ENCODE measurements around the gene TMEM120A. TPM values are rescaled to one million over a fixed set of nuclear protein-coding genes. Genes with fewer than 3 reads are reported as not detected.

TMEM120A gene
- total RNA-seq, 1 donor from 2014 or later, result 43.9 TPM

DNA sequence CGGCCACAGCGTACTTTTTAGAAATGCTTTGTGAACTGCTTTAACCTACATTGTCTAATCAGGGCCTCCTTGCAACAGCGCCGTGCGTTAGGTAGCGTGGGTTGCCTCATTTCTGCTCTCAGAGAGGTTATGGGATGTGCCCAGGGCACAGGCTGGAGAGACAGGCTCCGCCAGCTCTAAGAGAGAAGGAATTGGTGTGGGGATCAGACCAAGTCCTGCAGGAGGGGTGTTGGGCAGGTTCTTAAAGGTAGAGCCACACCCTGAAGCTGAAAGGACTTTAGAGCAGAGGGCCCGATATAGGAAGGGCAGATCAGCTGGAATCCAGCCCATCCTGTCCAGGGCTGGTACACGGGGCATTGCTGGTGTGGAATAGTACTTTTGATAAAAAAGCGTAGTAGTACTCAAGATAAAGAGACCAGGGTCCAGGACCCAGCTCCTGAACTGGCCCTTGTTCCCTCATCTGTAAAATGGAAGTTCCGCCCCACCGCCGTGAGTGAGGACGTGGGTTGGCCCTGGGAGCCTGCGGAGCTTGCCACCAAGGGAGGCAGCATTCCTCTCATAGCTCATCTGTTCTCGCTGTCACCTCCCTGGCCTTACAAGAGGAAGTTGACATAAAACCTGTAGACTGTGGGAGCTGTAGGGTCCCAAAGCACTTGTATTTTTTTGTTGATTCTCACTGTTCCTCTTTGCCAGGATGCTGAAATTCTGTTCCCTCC, 37.2 kb downstream of the TMEM120A start:
- ATAC-seq (peak; percentile 93), DNase-seq (peak; percentile 85)
- intact Hi-C loops (cut with DNase I), result no loop called here
- Histone ChIP-seq H3K9me3 (no peaks in the 10 kb centered on the region), H3K36me3 (peaks cover 59% of the 10 kb centered on the region), H3K27ac (peak overlapping the region; percentile 66), H3K27me3 (no peaks in the 10 kb centered on the region), H3K4me3 (no peak overlapping the region), H3K4me1 (peaks cover 8% of the 10 kb centered on the region)
- TF ChIP-seq, protein P1, sequence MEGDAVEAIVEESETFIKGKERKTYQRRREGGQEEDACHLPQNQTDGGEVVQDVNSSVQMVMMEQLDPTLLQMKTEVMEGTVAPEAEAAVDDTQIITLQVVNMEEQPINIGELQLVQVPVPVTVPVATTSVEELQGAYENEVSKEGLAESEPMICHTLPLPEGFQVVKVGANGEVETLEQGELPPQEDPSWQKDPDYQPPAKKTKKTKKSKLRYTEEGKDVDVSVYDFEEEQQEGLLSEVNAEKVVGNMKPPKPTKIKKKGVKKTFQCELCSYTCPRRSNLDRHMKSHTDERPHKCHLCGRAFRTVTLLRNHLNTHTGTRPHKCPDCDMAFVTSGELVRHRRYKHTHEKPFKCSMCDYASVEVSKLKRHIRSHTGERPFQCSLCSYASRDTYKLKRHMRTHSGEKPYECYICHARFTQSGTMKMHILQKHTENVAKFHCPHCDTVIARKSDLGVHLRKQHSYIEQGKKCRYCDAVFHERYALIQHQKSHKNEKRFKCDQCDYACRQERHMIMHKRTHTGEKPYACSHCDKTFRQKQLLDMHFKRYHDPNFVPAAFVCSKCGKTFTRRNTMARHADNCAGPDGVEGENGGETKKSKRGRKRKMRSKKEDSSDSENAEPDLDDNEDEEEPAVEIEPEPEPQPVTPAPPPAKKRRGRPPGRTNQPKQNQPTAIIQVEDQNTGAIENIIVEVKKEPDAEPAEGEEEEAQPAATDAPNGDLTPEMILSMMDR (IDR thresholded peaks at IDR 0.05), result no peak

DNA sequence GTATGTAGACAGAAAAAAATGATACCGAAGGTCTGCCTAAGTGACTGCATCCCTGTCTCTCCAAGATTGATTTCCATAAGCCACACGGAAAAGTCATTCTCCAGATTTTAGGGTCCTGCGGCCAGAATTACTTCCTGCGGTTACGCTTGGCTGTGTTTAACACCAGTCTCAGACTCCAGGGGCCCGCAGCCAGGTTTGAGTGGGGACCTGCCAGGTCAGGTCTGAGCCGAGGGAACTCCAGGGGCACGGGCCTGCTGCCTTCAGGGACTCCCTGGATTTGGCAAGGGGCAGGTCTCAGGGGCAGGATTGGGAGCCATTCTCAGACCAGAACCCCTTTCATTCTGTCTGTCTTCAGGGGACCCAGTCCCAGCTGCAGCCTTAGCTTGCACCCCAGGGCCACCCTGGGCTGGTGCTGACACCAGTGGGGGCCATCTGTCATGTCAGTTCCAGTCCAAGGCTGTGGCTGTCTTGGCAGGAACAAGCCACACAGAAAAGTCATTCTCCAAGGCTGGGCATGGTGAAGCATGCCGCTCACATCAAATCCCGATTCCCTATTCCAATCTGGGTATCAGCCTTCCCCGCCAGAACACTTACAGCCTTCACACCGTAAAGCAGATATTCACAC, 39.0 kb downstream of the TMEM120A start:
- no peak for ATAC-seq
- DNase-seq, result no peak
- H3K4me1 ChIP-seq, result peaks cover 15% of the 10 kb centered on the region
- H3K4me3 ChIP-seq, result no peak overlapping the region
- intact Hi-C loops (cut with DNase I), result no loop called here
- no peaks in the 10 kb centered on the region for H3K9me3 ChIP-seq
- TF ChIP-seq, protein P1 (IDR thresholded peaks at IDR 0.05), result no peak
- no peaks in the 10 kb centered on the region for H3K27me3 ChIP-seq
- peaks cover 48% of the 10 kb centered on the region for H3K36me3 ChIP-seq
- no peak overlapping the region for H3K27ac ChIP-seq

DNA sequence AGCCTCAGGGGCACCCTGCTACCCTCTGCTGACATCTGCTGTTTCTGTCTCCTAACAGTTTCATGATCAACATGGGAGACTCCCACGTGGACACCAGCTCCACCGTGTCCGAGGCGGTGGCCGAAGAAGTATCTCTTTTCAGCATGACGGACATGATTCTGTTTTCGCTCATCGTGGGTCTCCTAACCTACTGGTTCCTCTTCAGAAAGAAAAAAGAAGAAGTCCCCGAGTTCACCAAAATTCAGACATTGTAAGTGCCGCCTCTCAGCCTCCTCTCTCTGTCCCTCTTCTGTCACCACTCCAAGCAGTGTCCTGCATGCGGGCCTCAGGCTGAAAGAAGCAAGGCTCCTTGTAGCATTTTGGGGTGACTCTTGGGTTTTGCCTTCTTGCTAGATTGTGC, 40.5 kb downstream of the TMEM120A start:
- Histone ChIP-seq H3K4me3 (no peak overlapping the region), H3K27ac (no peak overlapping the region), H3K4me1 (peaks cover 15% of the 10 kb centered on the region), H3K9me3 (no peaks in the 10 kb centered on the region), H3K36me3 (peaks cover 40% of the 10 kb centered on the region), H3K27me3 (no peaks in the 10 kb centered on the region)
- intact Hi-C loops (cut with DNase I), result no loop called here
- peak; percentile 7 for ATAC-seq
- no peak for DNase-seq
- TF ChIP-seq, protein P1 (IDR thresholded peaks at IDR 0.05), result no peak

DNA sequence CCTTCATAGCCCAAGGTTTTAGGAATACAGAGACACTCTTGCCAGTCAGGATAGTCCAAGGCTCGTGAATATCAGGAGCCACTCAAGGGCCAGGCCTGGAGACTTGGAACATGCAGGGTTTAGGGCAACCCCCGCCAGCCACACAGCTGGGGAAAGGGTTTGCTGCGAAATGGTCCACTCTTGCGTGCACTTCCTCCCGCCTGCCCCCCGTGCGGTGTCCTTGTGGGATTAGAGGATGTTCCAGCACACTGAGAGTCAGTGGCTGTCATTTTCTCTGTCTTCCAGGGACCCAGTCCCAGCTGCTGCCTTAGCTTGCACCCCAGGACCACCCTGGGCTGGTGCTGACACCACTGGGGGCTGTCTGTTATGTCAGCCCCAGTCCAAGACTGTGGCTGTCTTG, 41.0 kb downstream of the TMEM120A start:
- Histone ChIP-seq H3K4me1 (peaks cover 15% of the 10 kb centered on the region), H3K27ac (no peak overlapping the region), H3K9me3 (no peaks in the 10 kb centered on the region), H3K4me3 (no peak overlapping the region), H3K36me3 (peaks cover 39% of the 10 kb centered on the region), H3K27me3 (no peaks in the 10 kb centered on the region)
- DNase-seq (no peak), ATAC-seq (no peak)
- intact Hi-C loops (cut with DNase I), result no loop called here
- TF ChIP-seq, protein P1 (IDR thresholded peaks at IDR 0.05), result no peak

DNA sequence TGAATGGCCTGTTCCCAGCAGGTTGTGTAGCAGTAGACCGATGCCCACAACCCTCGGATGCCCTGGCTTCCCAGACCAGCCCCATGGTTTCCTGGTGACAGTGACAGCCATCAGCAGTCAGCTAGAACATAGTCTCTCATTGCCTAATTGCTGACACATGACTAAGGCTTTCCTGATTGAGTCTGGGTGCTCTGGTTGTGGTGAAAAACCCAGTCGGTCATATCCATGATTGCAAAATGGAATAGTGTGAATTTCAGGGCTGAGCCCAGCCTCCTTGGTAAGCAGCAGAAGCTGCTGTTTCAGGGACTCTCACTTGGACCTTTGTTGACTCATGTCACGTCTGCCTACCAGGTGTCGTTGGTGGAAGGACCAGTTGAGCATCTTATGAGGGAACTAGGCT, 42.9 kb downstream of the TMEM120A start:
- TF ChIP-seq, protein P1 (IDR thresholded peaks at IDR 0.05), result no peak
- Histone ChIP-seq H3K36me3 (peaks cover 28% of the 10 kb centered on the region), H3K4me3 (no peak overlapping the region), H3K9me3 (no peaks in the 10 kb centered on the region), H3K4me1 (peaks cover 11% of the 10 kb centered on the region), H3K27me3 (no peaks in the 10 kb centered on the region), H3K27ac (peak overlapping the region; percentile 30)
- peak; percentile 85 for ATAC-seq
- intact Hi-C loops (cut with DNase I), result no loop called here
- no peak for DNase-seq

Data from upper lobe of right lung (tissue), 1 donor.